ENCODE results near the gene CCDC12.

CCDC12 gene

GRCh38 chr3:46958467-46959160, 17.9 kb downstream of the CCDC12 start (continued):
- TF ChIP-seq, protein P1, sequence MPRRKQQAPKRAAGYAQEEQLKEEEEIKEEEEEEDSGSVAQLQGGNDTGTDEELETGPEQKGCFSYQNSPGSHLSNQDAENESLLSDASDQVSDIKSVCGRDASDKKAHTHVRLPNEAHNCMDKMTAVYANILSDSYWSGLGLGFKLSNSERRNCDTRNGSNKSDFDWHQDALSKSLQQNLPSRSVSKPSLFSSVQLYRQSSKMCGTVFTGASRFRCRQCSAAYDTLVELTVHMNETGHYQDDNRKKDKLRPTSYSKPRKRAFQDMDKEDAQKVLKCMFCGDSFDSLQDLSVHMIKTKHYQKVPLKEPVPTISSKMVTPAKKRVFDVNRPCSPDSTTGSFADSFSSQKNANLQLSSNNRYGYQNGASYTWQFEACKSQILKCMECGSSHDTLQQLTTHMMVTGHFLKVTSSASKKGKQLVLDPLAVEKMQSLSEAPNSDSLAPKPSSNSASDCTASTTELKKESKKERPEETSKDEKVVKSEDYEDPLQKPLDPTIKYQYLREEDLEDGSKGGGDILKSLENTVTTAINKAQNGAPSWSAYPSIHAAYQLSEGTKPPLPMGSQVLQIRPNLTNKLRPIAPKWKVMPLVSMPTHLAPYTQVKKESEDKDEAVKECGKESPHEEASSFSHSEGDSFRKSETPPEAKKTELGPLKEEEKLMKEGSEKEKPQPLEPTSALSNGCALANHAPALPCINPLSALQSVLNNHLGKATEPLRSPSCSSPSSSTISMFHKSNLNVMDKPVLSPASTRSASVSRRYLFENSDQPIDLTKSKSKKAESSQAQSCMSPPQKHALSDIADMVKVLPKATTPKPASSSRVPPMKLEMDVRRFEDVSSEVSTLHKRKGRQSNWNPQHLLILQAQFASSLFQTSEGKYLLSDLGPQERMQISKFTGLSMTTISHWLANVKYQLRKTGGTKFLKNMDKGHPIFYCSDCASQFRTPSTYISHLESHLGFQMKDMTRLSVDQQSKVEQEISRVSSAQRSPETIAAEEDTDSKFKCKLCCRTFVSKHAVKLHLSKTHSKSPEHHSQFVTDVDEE (CRISPR knock-in tag; IDR thresholded peaks at IDR 0.05) = no peak
- no peak for TF ChIP-seq CSDC2 (CRISPR knock-in tag; IDR thresholded peaks at IDR 0.05)

- no peak for TF ChIP-seq ZNF8 (CRISPR knock-in tag; IDR thresholded peaks at IDR 0.05)
- TF ChIP-seq TOX (CRISPR knock-in tag; IDR thresholded peaks at IDR 0.05; ENCODE audit: borderline replicate concordance) = no peak
- TF ChIP-seq OSR1 (CRISPR knock-in tag; IDR thresholded peaks at IDR 0.05) = no peak
- TF ChIP-seq ISL1 (CRISPR knock-in tag; IDR thresholded peaks at IDR 0.05) = no peak
- TF ChIP-seq ZFP3 (CRISPR knock-in tag; IDR thresholded peaks at IDR 0.05) = no peak
- no peak for TF ChIP-seq ARNTL (CRISPR knock-in tag; IDR thresholded peaks at IDR 0.05; ENCODE audit: borderline replicate concordance, low read depth)
- no peak for TF ChIP-seq SNAI2 (CRISPR knock-in tag; IDR thresholded peaks at IDR 0.05)
- no peak for TF ChIP-seq ZNF70 (CRISPR knock-in tag; IDR thresholded peaks at IDR 0.05)
- TF ChIP-seq CSDC2 (CRISPR knock-in tag; IDR thresholded peaks at IDR 0.05) = no peak
- TF ChIP-seq GLIS3 (CRISPR knock-in tag; IDR thresholded peaks at IDR 0.05) = no peak
- TF ChIP-seq BACH2 (CRISPR knock-in tag; IDR thresholded peaks at IDR 0.05; ENCODE audit: borderline replicate concordance) = no peak
- TF ChIP-seq, protein P2, sequence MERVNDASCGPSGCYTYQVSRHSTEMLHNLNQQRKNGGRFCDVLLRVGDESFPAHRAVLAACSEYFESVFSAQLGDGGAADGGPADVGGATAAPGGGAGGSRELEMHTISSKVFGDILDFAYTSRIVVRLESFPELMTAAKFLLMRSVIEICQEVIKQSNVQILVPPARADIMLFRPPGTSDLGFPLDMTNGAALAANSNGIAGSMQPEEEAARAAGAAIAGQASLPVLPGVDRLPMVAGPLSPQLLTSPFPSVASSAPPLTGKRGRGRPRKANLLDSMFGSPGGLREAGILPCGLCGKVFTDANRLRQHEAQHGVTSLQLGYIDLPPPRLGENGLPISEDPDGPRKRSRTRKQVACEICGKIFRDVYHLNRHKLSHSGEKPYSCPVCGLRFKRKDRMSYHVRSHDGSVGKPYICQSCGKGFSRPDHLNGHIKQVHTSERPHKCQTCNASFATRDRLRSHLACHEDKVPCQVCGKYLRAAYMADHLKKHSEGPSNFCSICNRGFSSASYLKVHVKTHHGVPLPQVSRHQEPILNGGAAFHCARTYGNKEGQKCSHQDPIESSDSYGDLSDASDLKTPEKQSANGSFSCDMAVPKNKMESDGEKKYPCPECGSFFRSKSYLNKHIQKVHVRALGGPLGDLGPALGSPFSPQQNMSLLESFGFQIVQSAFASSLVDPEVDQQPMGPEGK (CRISPR knock-in tag; IDR thresholded peaks at IDR 0.05; ENCODE audit: borderline replicate concordance) = no peak
- TF ChIP-seq, protein P3, sequence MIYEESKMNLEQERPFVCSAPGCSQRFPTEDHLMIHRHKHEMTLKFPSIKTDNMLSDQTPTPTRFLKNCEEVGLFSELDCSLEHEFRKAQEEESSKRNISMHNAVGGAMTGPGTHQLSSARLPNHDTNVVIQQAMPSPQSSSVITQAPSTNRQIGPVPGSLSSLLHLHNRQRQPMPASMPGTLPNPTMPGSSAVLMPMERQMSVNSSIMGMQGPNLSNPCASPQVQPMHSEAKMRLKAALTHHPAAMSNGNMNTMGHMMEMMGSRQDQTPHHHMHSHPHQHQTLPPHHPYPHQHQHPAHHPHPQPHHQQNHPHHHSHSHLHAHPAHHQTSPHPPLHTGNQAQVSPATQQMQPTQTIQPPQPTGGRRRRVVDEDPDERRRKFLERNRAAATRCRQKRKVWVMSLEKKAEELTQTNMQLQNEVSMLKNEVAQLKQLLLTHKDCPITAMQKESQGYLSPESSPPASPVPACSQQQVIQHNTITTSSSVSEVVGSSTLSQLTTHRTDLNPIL (CRISPR knock-in tag; IDR thresholded peaks at IDR 0.05; ENCODE audit: low read depth) = no peak
- TF ChIP-seq ZNF565 (CRISPR knock-in tag; conservative IDR thresholded peaks at IDR 0.05; ENCODE audit: low read depth) = no peak
- TF ChIP-seq, protein P1 (CRISPR knock-in tag; IDR thresholded peaks at IDR 0.05) = no peak
- no peak for ATAC-seq
Measured at GRCh38 chr3:46957092-46957820, 19.3 kb downstream of the CCDC12 start.

DNA sequence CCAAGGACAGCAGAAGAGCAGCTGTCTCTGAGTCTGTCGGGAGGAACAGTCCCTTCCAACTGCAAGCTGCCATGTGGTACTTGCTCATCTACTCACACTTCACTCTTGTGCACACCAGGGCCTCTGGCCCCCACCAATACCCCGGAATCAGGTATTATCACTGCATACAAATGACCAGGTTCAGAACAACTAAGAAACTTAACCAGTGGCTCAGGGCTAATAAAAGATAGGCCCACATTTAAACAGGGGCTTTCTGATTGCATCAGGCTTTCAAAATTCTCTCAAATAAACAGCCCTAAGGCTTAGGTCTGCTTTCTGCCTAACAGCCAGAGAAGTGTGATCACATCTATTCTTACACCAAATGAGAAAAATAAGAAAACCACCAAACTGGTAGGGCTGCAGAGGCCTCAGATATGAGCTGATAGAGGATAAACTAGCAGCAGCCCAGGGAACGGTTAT, 20.7 kb downstream of the CCDC12 start:
- no peak for ATAC-seq
- no peak for TF ChIP-seq ZNF565 (CRISPR knock-in tag; conservative IDR thresholded peaks at IDR 0.05; ENCODE audit: low read depth)
- TF ChIP-seq SNAI2 (CRISPR knock-in tag; IDR thresholded peaks at IDR 0.05) = no peak
- no peak for TF ChIP-seq ZNF8 (CRISPR knock-in tag; IDR thresholded peaks at IDR 0.05)
- TF ChIP-seq POU6F1 (CRISPR knock-in tag; IDR thresholded peaks at IDR 0.05; ENCODE audit: borderline replicate concordance, low read depth) = no peak
- TF ChIP-seq, protein P3 (CRISPR knock-in tag; IDR thresholded peaks at IDR 0.05; ENCODE audit: low read depth) = no peak
- TF ChIP-seq PPARA (CRISPR knock-in tag; IDR thresholded peaks at IDR 0.05; ENCODE audit: borderline replicate concordance) = no peak
- no peak for TF ChIP-seq ZFP30 (CRISPR knock-in tag; IDR thresholded peaks at IDR 0.05)
- TF ChIP-seq, protein P2 (CRISPR knock-in tag; IDR thresholded peaks at IDR 0.05; ENCODE audit: borderline replicate concordance) = no peak
- no peak for TF ChIP-seq ZNF70 (CRISPR knock-in tag; IDR thresholded peaks at IDR 0.05)
- TF ChIP-seq BACH2 (CRISPR knock-in tag; IDR thresholded peaks at IDR 0.05; ENCODE audit: borderline replicate concordance) = no peak
- no peak for TF ChIP-seq ZC3H10 (CRISPR knock-in tag; IDR thresholded peaks at IDR 0.05)
- TF ChIP-seq GLIS3 (CRISPR knock-in tag; IDR thresholded peaks at IDR 0.05) = no peak
- TF ChIP-seq ISL1 (CRISPR knock-in tag; IDR thresholded peaks at IDR 0.05) = no peak

Data from SK-N-SH treated with all-trans-retinoic acid at 6 μM for 48 hours (cell line).